ENCODE data around the gene GPR12. TPM values are rescaled to one million over a fixed set of nuclear protein-coding genes. Genes with fewer than 3 reads are reported as not detected.

GPR12 gene
- total RNA-seq, 4 donors from 2014 or later, result 2.4 to 13.9 (median 6.8) TPM

DNA sequence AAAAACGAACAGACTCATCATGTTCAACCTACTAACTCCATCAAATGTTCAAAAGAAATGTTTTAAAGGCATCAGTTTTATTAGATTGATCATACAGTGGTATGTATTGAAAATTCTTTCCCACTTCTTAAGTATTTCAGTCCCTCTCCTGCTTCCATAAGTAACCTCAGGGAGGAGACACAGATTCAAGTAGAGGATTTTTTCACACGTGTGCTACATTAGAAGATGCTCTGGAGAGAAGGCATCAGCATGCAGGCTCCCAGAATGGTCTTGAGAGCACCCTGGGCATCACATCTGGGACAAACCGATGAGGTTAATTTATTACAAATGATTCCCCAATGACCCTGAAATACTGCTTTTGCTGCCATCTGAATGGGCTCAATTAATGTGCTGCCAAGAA, 3.6 kb downstream of the GPR12 start:
- DNase-seq (ENCODE audit: low spot score in 2 of 2), result no peak
- 43 to 54% methylated on average over 3 of the region's 3 CpGs for WGBS, 2 donors
- no peak overlapping the region for H3K4me3 ChIP-seq (ENCODE audit: low read depth, poor library complexity, severe bottlenecking)
- no peak for TF ChIP-seq POLR2A (IDR thresholded peaks at IDR 0.05)
- TF ChIP-seq, protein P1, sequence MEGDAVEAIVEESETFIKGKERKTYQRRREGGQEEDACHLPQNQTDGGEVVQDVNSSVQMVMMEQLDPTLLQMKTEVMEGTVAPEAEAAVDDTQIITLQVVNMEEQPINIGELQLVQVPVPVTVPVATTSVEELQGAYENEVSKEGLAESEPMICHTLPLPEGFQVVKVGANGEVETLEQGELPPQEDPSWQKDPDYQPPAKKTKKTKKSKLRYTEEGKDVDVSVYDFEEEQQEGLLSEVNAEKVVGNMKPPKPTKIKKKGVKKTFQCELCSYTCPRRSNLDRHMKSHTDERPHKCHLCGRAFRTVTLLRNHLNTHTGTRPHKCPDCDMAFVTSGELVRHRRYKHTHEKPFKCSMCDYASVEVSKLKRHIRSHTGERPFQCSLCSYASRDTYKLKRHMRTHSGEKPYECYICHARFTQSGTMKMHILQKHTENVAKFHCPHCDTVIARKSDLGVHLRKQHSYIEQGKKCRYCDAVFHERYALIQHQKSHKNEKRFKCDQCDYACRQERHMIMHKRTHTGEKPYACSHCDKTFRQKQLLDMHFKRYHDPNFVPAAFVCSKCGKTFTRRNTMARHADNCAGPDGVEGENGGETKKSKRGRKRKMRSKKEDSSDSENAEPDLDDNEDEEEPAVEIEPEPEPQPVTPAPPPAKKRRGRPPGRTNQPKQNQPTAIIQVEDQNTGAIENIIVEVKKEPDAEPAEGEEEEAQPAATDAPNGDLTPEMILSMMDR (IDR thresholded peaks at IDR 0.05), result no peak
- intact Hi-C loops (cut with DNase I; ENCODE audit: low total_unique reads), result no loop called here

DNA sequence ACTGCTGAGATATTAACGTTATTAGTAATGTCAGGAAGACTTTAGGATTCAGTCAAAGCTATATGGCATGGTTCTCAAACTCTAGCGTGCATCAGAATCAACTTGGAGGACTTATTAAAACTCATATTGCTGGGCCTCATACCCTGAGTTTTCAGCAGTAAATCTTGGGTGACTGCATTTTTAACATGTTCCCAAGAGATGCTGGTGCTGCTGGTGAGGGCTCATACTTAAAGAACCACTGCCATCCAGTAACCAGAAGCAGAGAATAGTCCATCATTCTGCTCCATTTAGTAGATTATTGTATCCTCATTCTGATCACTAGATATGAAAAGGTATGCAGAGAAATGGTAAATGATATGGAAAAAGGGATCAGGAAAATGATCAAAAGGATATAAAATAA, 7.9 kb downstream of the GPR12 start:
- TF ChIP-seq, protein P1 (IDR thresholded peaks at IDR 0.05), result no peak
- no peak for TF ChIP-seq POLR2A (IDR thresholded peaks at IDR 0.05)
- intact Hi-C loops (cut with DNase I; ENCODE audit: low total_unique reads), result no loop called here
- no peak overlapping the region for H3K4me3 ChIP-seq (ENCODE audit: low read depth, poor library complexity, severe bottlenecking)
- 75 to 79% methylated on average over 2 of the region's 2 CpGs for WGBS, 2 donors
- DNase-seq (ENCODE audit: low spot score in 2 of 2), result no peak

DNA sequence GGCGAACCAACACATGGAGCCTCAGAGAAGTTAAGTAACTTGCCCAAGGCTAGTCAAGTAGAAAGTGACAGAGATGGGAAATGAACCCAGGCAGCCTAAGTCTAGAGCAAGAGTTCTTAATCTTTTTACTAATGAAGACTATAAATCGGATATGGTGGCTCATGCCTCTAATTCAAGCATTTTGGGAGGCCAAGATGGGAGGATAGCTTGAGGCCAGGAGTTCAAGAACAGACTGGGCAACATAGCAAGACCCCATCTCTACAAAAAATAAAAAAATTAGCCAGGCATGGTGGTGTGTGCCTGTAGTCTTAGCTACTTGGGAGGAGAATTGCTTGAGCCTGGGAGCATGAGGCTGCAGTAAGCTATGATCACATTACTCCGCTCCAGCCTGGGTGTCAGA, 10.7 kb downstream of the GPR12 start:
- no peak overlapping the region for H3K4me3 ChIP-seq (ENCODE audit: low read depth, poor library complexity, severe bottlenecking)
- 88 to 96% methylated on average over 3 of the region's 3 CpGs for WGBS, 2 donors
- TF ChIP-seq, protein P1 (IDR thresholded peaks at IDR 0.05), result no peak
- TF ChIP-seq POLR2A (IDR thresholded peaks at IDR 0.05), result no peak
- intact Hi-C loops (cut with DNase I; ENCODE audit: low total_unique reads), result no loop called here
- DNase-seq (ENCODE audit: low spot score in 2 of 2), result no peak

DNA sequence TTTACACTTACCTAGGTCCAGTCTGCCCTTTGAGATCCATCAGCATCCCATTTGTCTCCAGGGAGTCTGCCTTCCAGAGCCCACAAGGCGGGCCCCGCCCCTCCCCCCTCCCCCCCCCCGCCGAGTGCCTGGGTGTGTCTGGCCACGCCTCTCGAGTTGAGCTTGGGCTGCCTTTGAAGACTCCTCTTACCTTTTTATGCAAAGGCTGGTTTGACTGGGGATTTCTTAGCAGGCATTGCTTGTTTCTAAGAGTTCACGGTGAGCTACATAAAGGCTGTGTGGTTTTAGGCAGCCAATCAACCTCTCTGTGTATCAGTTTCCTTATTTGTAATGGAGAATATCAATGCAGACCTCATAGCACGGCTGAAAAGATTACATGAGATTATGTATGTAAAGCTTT, 11.3 kb downstream of the GPR12 start:
- WGBS, 2 donors, result 21 to 23% methylated on average over 8 of the region's 8 CpGs
- no peak for TF ChIP-seq POLR2A (IDR thresholded peaks at IDR 0.05)
- TF ChIP-seq, protein P1 (IDR thresholded peaks at IDR 0.05), result no peak
- intact Hi-C loops (cut with DNase I; ENCODE audit: low total_unique reads), result no loop called here
- no peak overlapping the region for H3K4me3 ChIP-seq (ENCODE audit: low read depth, poor library complexity, severe bottlenecking)
- no peak for DNase-seq (ENCODE audit: low spot score in 2 of 2)

DNA sequence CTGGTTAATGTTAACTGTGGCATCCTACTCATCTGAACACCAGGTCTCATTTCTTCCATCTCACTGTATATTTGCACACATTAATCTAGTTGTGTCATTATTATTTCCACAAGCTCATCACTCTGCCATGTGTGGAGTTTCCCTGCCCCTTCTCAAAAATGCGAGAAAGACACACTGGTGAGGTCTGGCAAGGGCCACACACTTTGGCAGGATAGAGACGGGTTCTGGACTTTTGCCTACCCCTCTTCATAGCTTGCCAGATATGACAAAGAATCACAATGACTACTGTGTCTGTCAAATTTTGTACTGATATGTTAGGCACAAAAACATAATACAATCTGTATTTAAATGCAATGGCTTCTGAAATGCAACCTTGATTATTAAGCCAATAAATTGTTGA, 12.9 kb downstream of the GPR12 start:
- no peak overlapping the region for H3K4me3 ChIP-seq (ENCODE audit: low read depth, poor library complexity, severe bottlenecking)
- WGBS, 2 donors, result 37 to 48% methylated on average over 2 of the region's 2 CpGs
- intact Hi-C loops (cut with DNase I; ENCODE audit: low total_unique reads), result no loop called here
- TF ChIP-seq, protein P1 (IDR thresholded peaks at IDR 0.05), result no peak
- TF ChIP-seq POLR2A (IDR thresholded peaks at IDR 0.05), result no peak
- no peak for DNase-seq (ENCODE audit: low spot score in 2 of 2)

DNA sequence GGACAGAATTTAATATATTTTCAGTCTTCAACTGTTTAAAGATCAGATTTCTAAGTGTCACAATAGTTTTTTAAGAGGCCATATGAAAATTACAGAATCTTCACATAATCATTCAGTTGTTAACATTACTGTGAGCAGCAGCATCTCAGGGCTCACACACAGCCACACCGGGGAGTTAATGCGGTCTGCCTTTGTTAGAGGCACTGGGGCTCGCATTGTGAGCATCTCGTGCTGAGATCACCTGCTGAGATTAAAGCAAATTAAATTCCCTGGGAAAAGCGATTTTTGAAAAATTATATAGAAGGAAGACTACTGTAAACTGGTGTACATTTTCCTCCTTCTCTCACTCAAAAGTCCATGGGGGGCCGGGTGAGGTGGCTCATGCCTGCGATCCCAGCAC, 16.6 kb downstream of the GPR12 start:
- 44 to 60% methylated on average over 7 of the region's 7 CpGs for WGBS, 2 donors
- no peak for DNase-seq (ENCODE audit: low spot score in 2 of 2)
- intact Hi-C loops (cut with DNase I; ENCODE audit: low total_unique reads), result no loop called here
- TF ChIP-seq, protein P1 (IDR thresholded peaks at IDR 0.05), result no peak
- H3K4me3 ChIP-seq (ENCODE audit: low read depth, poor library complexity, severe bottlenecking), result no peak overlapping the region

All from lower leg skin (tissue), 4 donors.